Measurements from ENCODE around the gene ZFYVE9. TPM values are rescaled to one million over a fixed set of nuclear protein-coding genes. Genes with fewer than 3 reads are reported as not detected.

Gene ZFYVE9
- total and polyA plus RNA-seq, 2 of the 13 experiments (the other 11 are each of a cell fraction or from before 2014, with no cell fraction given): 9.2 to 19.8 TPM

GRCh38 chr1:52142220-52143183, 613 bp downstream of the ZFYVE9 start (continued):
- TF ChIP-seq HNF4A (CRISPR knock-in tag; IDR thresholded peaks at IDR 0.05) (no peak), STAT5B (CRISPR knock-in tag; IDR thresholded peaks at IDR 0.05) (no peak), ZMYM2 (CRISPR knock-in tag; IDR thresholded peaks at IDR 0.05) (no peak), ZNF800 (CRISPR knock-in tag; IDR thresholded peaks at IDR 0.05) (no peak), NFIB (CRISPR knock-in tag; IDR thresholded peaks at IDR 0.05; ENCODE audit: borderline replicate concordance) (no peak), ZNF747 (CRISPR knock-in tag; IDR thresholded peaks at IDR 0.05; ENCODE audit: borderline replicate concordance) (no peak), TERF1 (CRISPR knock-in tag; IDR thresholded peaks at IDR 0.05) (no peak), RNF219 (CRISPR knock-in tag; IDR thresholded peaks at IDR 0.05) (no peak), YEATS4 (CRISPR knock-in tag; IDR thresholded peaks at IDR 0.05; ENCODE audit: borderline replicate concordance) (no peak), IKZF1 (IDR thresholded peaks at IDR 0.05) (no peak), ZNF101 (CRISPR knock-in tag; IDR thresholded peaks at IDR 0.05; ENCODE audit: borderline replicate concordance, low read depth) (no peak), DBP (CRISPR knock-in tag; IDR thresholded peaks at IDR 0.05; ENCODE audit: not compliant biosample characterization) (no peak), ZGPAT (CRISPR knock-in tag; IDR thresholded peaks at IDR 0.05) (0 out of 2 replicates have a peak, but pooled peaks have one; percentile 15), NFRKB (IDR thresholded peaks at IDR 0.05) (no peak), ZNF513 (CRISPR knock-in tag; conservative IDR thresholded peaks at IDR 0.05) (no peak), PLSCR1 (CRISPR knock-in tag; IDR thresholded peaks at IDR 0.05; ENCODE audit: borderline replicate concordance) (no peak), GABPB1 (CRISPR knock-in tag; IDR thresholded peaks at IDR 0.05) (peak; percentile 19; the same call in 1 of the 2 replicates), HDAC1 (CRISPR knock-in tag; IDR thresholded peaks at IDR 0.05) (0 out of 2 replicates have a peak, but pooled peaks have one; percentile 6)

Data from HepG2 (cell line).